Measurements from ENCODE around the gene UNC119B.

- TF ChIP-seq, protein P1, sequence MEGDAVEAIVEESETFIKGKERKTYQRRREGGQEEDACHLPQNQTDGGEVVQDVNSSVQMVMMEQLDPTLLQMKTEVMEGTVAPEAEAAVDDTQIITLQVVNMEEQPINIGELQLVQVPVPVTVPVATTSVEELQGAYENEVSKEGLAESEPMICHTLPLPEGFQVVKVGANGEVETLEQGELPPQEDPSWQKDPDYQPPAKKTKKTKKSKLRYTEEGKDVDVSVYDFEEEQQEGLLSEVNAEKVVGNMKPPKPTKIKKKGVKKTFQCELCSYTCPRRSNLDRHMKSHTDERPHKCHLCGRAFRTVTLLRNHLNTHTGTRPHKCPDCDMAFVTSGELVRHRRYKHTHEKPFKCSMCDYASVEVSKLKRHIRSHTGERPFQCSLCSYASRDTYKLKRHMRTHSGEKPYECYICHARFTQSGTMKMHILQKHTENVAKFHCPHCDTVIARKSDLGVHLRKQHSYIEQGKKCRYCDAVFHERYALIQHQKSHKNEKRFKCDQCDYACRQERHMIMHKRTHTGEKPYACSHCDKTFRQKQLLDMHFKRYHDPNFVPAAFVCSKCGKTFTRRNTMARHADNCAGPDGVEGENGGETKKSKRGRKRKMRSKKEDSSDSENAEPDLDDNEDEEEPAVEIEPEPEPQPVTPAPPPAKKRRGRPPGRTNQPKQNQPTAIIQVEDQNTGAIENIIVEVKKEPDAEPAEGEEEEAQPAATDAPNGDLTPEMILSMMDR (IDR thresholded peaks at IDR 0.05; ENCODE audit: insufficient read depth, low read depth, low read length) = no peak
- no peak for TF ChIP-seq EZH2 (IDR thresholded peaks at IDR 0.05; ENCODE audit: insufficient read depth, low read length)
Measured at GRCh38 chr12:120684523-120684932, 25.7 kb upstream of the UNC119B start.
